Measurements from ENCODE around the gene MIDN.

MIDN gene

DNA sequence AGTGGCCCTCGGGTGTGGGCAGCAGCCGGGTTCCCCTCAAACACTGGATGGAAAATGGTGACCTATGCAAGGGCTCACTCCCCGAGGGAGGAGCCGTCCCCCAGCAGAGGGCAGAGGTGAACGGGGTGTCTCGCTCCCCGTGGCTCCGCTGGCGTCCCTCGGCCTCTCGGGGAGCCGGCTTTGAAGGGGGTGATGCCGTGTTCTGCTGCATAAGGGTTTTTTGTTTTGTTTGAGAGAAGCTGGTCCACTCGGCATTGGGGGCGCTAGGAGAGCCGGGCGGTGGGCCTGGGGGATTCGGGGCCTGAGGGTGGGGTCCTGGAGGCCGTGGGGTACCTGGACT, 41.3 kb downstream of the MIDN start:
- DNase-seq (ENCODE audit: low spot score): no peak
- TF ChIP-seq, protein P1, sequence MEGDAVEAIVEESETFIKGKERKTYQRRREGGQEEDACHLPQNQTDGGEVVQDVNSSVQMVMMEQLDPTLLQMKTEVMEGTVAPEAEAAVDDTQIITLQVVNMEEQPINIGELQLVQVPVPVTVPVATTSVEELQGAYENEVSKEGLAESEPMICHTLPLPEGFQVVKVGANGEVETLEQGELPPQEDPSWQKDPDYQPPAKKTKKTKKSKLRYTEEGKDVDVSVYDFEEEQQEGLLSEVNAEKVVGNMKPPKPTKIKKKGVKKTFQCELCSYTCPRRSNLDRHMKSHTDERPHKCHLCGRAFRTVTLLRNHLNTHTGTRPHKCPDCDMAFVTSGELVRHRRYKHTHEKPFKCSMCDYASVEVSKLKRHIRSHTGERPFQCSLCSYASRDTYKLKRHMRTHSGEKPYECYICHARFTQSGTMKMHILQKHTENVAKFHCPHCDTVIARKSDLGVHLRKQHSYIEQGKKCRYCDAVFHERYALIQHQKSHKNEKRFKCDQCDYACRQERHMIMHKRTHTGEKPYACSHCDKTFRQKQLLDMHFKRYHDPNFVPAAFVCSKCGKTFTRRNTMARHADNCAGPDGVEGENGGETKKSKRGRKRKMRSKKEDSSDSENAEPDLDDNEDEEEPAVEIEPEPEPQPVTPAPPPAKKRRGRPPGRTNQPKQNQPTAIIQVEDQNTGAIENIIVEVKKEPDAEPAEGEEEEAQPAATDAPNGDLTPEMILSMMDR (IDR thresholded peaks at IDR 0.05; ENCODE audit: borderline replicate concordance, control extremely low read depth, extremely low read depth, insufficient read depth, missing control alignments): no peak
- in situ Hi-C loops (cut with MboI; ENCODE audit: low sequenced_read_pairs, unreplicated experiment): no loop called here

GRCh38 chr19:1290196-1290702, 41.9 kb downstream of the MIDN start:
- TF ChIP-seq, protein P1 (IDR thresholded peaks at IDR 0.05; ENCODE audit: borderline replicate concordance, control extremely low read depth, extremely low read depth, insufficient read depth, missing control alignments): no peak
- DNase-seq (ENCODE audit: low spot score): no peak
- in situ Hi-C loops (cut with MboI; ENCODE audit: low sequenced_read_pairs, unreplicated experiment): no loop called here

DNA sequence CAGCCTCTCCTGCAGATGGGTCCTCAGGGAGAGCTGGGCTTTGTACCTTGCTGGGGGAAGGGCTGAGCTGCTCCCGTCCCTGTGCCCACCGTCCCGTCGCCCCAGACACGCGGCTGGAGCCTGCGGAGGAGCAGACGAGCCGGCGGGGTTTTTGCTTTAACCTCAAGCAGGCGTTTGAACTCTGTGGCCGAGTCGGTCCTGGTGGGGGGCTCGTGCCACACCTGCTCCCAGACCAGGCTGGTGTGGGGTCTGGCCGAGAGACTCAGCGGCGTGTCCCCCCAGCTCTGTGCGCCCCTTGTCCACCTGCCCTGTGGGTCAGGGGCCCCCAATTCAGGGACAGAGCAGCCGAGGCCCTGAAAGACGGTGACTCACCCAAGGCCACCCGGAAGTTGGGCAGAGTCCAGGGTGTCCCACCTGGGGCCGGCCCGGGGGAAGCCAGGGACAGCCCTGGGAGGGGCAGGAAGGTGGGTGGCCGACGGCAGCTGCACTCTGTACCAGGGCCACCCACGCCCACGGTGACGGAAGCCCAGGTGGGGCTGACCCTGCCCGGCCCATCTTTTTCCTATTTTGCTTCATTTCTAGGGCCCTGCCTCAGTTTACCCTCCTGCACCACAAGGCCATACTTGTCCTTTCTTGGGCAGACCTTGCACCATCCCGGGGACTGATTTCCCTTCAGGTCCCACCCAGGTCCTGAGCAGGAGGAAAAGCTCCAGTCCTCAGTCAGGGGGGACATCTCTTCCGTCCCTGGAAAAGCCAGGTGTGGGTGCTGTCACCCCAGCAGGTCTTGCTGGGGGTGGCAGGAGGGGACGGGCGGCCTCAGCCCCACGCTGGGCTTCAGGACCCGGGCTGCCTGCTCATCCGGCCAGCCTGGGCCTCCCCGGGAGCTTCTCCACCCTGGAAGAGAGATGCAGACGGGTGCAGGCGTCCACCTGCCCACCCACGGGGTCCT, 42.6 kb downstream of the MIDN start:
- in situ Hi-C loops (cut with MboI; ENCODE audit: low sequenced_read_pairs, unreplicated experiment): no loop called here
- TF ChIP-seq, protein P1 (IDR thresholded peaks at IDR 0.05; ENCODE audit: borderline replicate concordance, control extremely low read depth, extremely low read depth, insufficient read depth, missing control alignments): no peak
- DNase-seq (ENCODE audit: low spot score): no peak

- TF ChIP-seq, protein P1 (IDR thresholded peaks at IDR 0.05; ENCODE audit: borderline replicate concordance, control extremely low read depth, extremely low read depth, insufficient read depth, missing control alignments): no peak
- in situ Hi-C loops (cut with MboI; ENCODE audit: low sequenced_read_pairs, unreplicated experiment): no loop called here
- peak; percentile 79 for DNase-seq (ENCODE audit: low spot score)
These were observed 43.5 kb downstream of the MIDN start for GRCh38 chr19:1291761-1292418.

DNA sequence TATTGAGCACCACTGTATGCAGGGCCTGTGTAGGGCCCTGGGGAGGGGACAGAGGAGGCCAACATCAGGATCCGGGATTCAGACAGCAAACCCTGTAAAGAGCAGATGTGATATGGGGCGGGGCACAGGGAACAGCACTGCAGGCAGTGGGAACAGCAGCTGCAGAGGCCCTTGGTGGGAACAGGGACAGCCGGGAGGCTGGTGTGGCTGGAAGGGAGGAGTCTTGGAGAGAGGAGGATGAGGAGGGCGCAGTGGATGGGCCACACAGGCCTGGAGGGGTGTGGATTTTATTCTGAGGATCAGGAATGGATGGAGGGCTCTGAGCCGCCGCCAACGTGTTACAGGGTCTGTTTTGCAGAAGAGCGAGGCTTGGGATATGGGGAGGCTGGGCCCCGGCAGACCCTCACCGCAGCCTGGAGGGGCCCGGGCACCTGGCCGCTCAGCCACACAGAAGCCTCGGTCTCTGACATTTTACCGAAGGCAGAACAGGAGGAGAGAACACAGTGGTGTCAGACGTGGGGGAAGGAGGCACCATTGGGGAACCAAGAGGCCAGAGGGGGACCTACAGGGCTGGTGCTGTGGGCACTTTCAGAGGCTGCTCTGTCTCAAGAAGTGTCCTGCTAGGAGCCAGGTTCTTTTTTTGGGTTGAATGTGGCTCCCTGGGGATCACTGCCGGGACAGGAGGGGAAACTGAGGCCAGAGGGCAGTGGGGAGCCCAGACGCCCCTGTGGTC, 44.2 kb downstream of the MIDN start:
- in situ Hi-C loops (cut with MboI; ENCODE audit: low sequenced_read_pairs, unreplicated experiment): no loop called here
- DNase-seq (ENCODE audit: low spot score): no peak
- TF ChIP-seq, protein P1 (IDR thresholded peaks at IDR 0.05; ENCODE audit: borderline replicate concordance, control extremely low read depth, extremely low read depth, insufficient read depth, missing control alignments): no peak

All from GM13976 (cell line).